ENCODE results near the gene GSAP. TPM values are rescaled to one million over a fixed set of nuclear protein-coding genes. Genes with fewer than 3 reads are reported as not detected.

Gene GSAP
- total RNA-seq, 1 experiment from 2014 or later: 6.5 TPM

- TF ChIP-seq EZH2 (IDR thresholded peaks at IDR 0.05; ENCODE audit: low read length, unreplicated experiment): no peak
- TF ChIP-seq CTCF (conservative IDR thresholded peaks at IDR 0.05; ENCODE audit: low read depth, low read length): no peak
- TF ChIP-seq EZH2phosphoT487 (IDR thresholded peaks at IDR 0.05; ENCODE audit: borderline replicate concordance, low read length): no peak
- intact Hi-C loops (cut with micrococcal nuclease): no loop called here
- H3K27ac ChIP-seq (ENCODE audit: low read length): no peak overlapping the region
These were observed 131.5 kb downstream of the GSAP start for GRCh38 chr7:77284616-77285015.

GRCh38 chr7:77284005-77284404 lies 132.1 kb downstream of the GSAP start:
- no peaks in the 10 kb centered on the region for H3K4me1 ChIP-seq (ENCODE audit: insufficient read depth, low read length)
- TF ChIP-seq CTCF (conservative IDR thresholded peaks at IDR 0.05; ENCODE audit: low read depth, low read length) (no peak), EZH2phosphoT487 (IDR thresholded peaks at IDR 0.05; ENCODE audit: borderline replicate concordance, low read length) (no peak), EZH2 (IDR thresholded peaks at IDR 0.05; ENCODE audit: low read length, unreplicated experiment) (no peak)
- H3K27ac ChIP-seq (ENCODE audit: low read length): no peak overlapping the region
- H3K9me2 ChIP-seq (replicated peaks; ENCODE audit: low read length): no peaks in the 10 kb centered on the region
- no peak overlapping the region for H2AFZ ChIP-seq (ENCODE audit: low read length)
- H4K20me1 ChIP-seq (ENCODE audit: low read length): no peaks in the 10 kb centered on the region
- no peaks in the 10 kb centered on the region for H3K27me3 ChIP-seq (ENCODE audit: low read length)
- H3K9me3 ChIP-seq (ENCODE audit: low read length): no peaks in the 10 kb centered on the region
- H3K79me2 ChIP-seq (ENCODE audit: low read length): no peaks in the 10 kb centered on the region
- no peak overlapping the region for H3K4me3 ChIP-seq (ENCODE audit: low read length)
- DNase-seq (no peak), ATAC-seq (no peak)
- BruUV-seq (replicated peaks): no TSS peak
- CTCF ChIA-PET: no interaction called here
- no peak overlapping the region for H3K4me2 ChIP-seq (ENCODE audit: low read length)
- intact Hi-C loops (cut with micrococcal nuclease): no loop called here
- H3K9ac ChIP-seq (ENCODE audit: low read length): no peak overlapping the region
- POLR2A ChIA-PET (ENCODE audit: unreplicated experiment): no interaction called here
- no peaks in the 10 kb centered on the region for H3K36me3 ChIP-seq (ENCODE audit: low read depth, low read length)
- no peaks in the 10 kb centered on the region for H3F3A ChIP-seq (ENCODE audit: low read length, unreplicated experiment)

More at GRCh38 chr7:77284616-77285015, 131.5 kb downstream of the GSAP start:
- Histone ChIP-seq H3K9ac (ENCODE audit: low read length) (no peak overlapping the region), H2AFZ (ENCODE audit: low read length) (no peak overlapping the region), H3K9me3 (ENCODE audit: low read length) (no peaks in the 10 kb centered on the region), H3K27me3 (ENCODE audit: low read length) (no peaks in the 10 kb centered on the region), H3K79me2 (ENCODE audit: low read length) (no peaks in the 10 kb centered on the region), H3K36me3 (ENCODE audit: low read depth, low read length) (no peaks in the 10 kb centered on the region), H3K4me1 (ENCODE audit: insufficient read depth, low read length) (no peaks in the 10 kb centered on the region), H3K9me2 (replicated peaks; ENCODE audit: low read length) (no peaks in the 10 kb centered on the region), H3K4me3 (ENCODE audit: low read length) (no peak overlapping the region), H3F3A (ENCODE audit: low read length, unreplicated experiment) (no peaks in the 10 kb centered on the region), H3K4me2 (ENCODE audit: low read length) (no peak overlapping the region), H4K20me1 (ENCODE audit: low read length) (no peaks in the 10 kb centered on the region)
- CTCF ChIA-PET: no interaction called here
- no TSS peak for BruUV-seq (replicated peaks)
- POLR2A ChIA-PET (ENCODE audit: unreplicated experiment): interaction anchor here (0.7 kb wide), 1 partner anchor 163 kb away, joined by 15 read pairs; no protein-coding TSS in a partner anchor
- DNase-seq (no peak), ATAC-seq (no peak)

GRCh38 chr7:77282897-77283296 lies 133.3 kb downstream of the GSAP start:
- Histone ChIP-seq H3K9me2 (replicated peaks; ENCODE audit: low read length) (no peaks in the 10 kb centered on the region), H2AFZ (ENCODE audit: low read length) (no peak overlapping the region), H3K4me3 (ENCODE audit: low read length) (no peak overlapping the region), H3K27me3 (ENCODE audit: low read length) (no peaks in the 10 kb centered on the region), H4K20me1 (ENCODE audit: low read length) (no peaks in the 10 kb centered on the region), H3K9me3 (ENCODE audit: low read length) (no peaks in the 10 kb centered on the region), H3K9ac (ENCODE audit: low read length) (no peak overlapping the region), H3K27ac (ENCODE audit: low read length) (no peak overlapping the region), H3K4me2 (ENCODE audit: low read length) (no peak overlapping the region), H3K36me3 (ENCODE audit: low read depth, low read length) (no peaks in the 10 kb centered on the region), H3F3A (ENCODE audit: low read length, unreplicated experiment) (no peaks in the 10 kb centered on the region), H3K79me2 (ENCODE audit: low read length) (no peaks in the 10 kb centered on the region), H3K4me1 (ENCODE audit: insufficient read depth, low read length) (no peaks in the 10 kb centered on the region)
- ATAC-seq (no peak), DNase-seq (no peak)
- intact Hi-C loops (cut with micrococcal nuclease): no loop called here
- no peak for TF ChIP-seq EZH2 (IDR thresholded peaks at IDR 0.05; ENCODE audit: low read length, unreplicated experiment)
- ChIA-PET CTCF (no interaction called here), POLR2A (ENCODE audit: unreplicated experiment) (no interaction called here)
- BruUV-seq (replicated peaks): no TSS peak
